ENCODE results near the gene DOK1.

Gene DOK1

GRCh38 chr2:74515271-74515980, 39.1 kb upstream of the DOK1 start:
- Histone ChIP-seq H3K4me3 (ENCODE audit: low read length) (peak overlapping the region; percentile 48), H3K9ac (ENCODE audit: low read length) (no peak overlapping the region), H3K4me1 (ENCODE audit: control insufficient read depth, insufficient read depth, low read length) (no peaks in the 10 kb centered on the region), H3K27me3 (ENCODE audit: control insufficient read depth, insufficient read depth, low read length) (peaks cover 50% of the 10 kb centered on the region), H3K27ac (ENCODE audit: low read depth, low read length) (no peak overlapping the region), H3K36me3 (ENCODE audit: control insufficient read depth, insufficient read depth, low read length) (no peaks in the 10 kb centered on the region)

- Histone ChIP-seq H3K27ac (ENCODE audit: low read depth, low read length) (no peak overlapping the region), H3K4me3 (ENCODE audit: low read length) (peak overlapping the region; percentile 48), H3K9ac (ENCODE audit: low read length) (no peak overlapping the region), H3K36me3 (ENCODE audit: control insufficient read depth, insufficient read depth, low read length) (no peaks in the 10 kb centered on the region), H3K27me3 (ENCODE audit: control insufficient read depth, insufficient read depth, low read length) (peaks cover 50% of the 10 kb centered on the region), H3K4me1 (ENCODE audit: control insufficient read depth, insufficient read depth, low read length) (no peaks in the 10 kb centered on the region)
Measured at GRCh38 chr2:74515981-74516633, 38.4 kb upstream of the DOK1 start.

GRCh38 chr2:74516650-74517049, 37.9 kb upstream of the DOK1 start:
- Histone ChIP-seq H3K36me3 (ENCODE audit: control insufficient read depth, insufficient read depth, low read length) (no peaks in the 10 kb centered on the region), H3K27me3 (ENCODE audit: control insufficient read depth, insufficient read depth, low read length) (peaks cover 49% of the 10 kb centered on the region), H3K27ac (ENCODE audit: low read depth, low read length) (no peak overlapping the region), H3K4me1 (ENCODE audit: control insufficient read depth, insufficient read depth, low read length) (no peaks in the 10 kb centered on the region), H3K9ac (ENCODE audit: low read length) (no peak overlapping the region), H3K4me3 (ENCODE audit: low read length) (peak overlapping the region; percentile 14)

GRCh38 chr2:74522516-74522915, 32.0 kb upstream of the DOK1 start:
- H3K27me3 ChIP-seq (ENCODE audit: control insufficient read depth, insufficient read depth, low read length), result peaks cover 16% of the 10 kb centered on the region

GRCh38 chr2:74524005-74524404, 30.5 kb upstream of the DOK1 start:
- H3K27me3 ChIP-seq (ENCODE audit: control insufficient read depth, insufficient read depth, low read length), result peaks cover 11% of the 10 kb centered on the region
- H3K27ac ChIP-seq (ENCODE audit: low read depth, low read length), result no peak overlapping the region
- H3K4me3 ChIP-seq (ENCODE audit: low read length), result no peak overlapping the region
- H3K36me3 ChIP-seq (ENCODE audit: control insufficient read depth, insufficient read depth, low read length), result peaks cover 22% of the 10 kb centered on the region
- H3K4me1 ChIP-seq (ENCODE audit: control insufficient read depth, insufficient read depth, low read length), result peaks cover 8% of the 10 kb centered on the region
- no peak overlapping the region for H3K9ac ChIP-seq (ENCODE audit: low read length)

More at GRCh38 chr2:74522516-74522915, 32.0 kb upstream of the DOK1 start:
- Histone ChIP-seq H3K27ac (ENCODE audit: low read depth, low read length) (no peak overlapping the region), H3K4me3 (ENCODE audit: low read length) (no peak overlapping the region), H3K4me1 (ENCODE audit: control insufficient read depth, insufficient read depth, low read length) (no peaks in the 10 kb centered on the region), H3K9ac (ENCODE audit: low read length) (no peak overlapping the region), H3K36me3 (ENCODE audit: control insufficient read depth, insufficient read depth, low read length) (peaks cover 16% of the 10 kb centered on the region)

- Histone ChIP-seq H3K9ac (ENCODE audit: low read length) (no peak overlapping the region), H3K36me3 (ENCODE audit: control insufficient read depth, insufficient read depth, low read length) (peaks cover 22% of the 10 kb centered on the region), H3K27me3 (ENCODE audit: control insufficient read depth, insufficient read depth, low read length) (peaks cover under 1% of the 10 kb centered on the region), H3K27ac (ENCODE audit: low read depth, low read length) (no peak overlapping the region), H3K4me1 (ENCODE audit: control insufficient read depth, insufficient read depth, low read length) (peaks cover 8% of the 10 kb centered on the region), H3K4me3 (ENCODE audit: low read length) (peak overlapping the region; percentile 29)
Measured at GRCh38 chr2:74524955-74525716, 29.4 kb upstream of the DOK1 start.

- Histone ChIP-seq H3K36me3 (ENCODE audit: control insufficient read depth, insufficient read depth, low read length) (peaks cover 22% of the 10 kb centered on the region), H3K4me3 (ENCODE audit: low read length) (peak within 1 kb of the TSS; percentile 29), H3K4me1 (ENCODE audit: control insufficient read depth, insufficient read depth, low read length) (peaks cover 12% of the 10 kb centered on the region), H3K27ac (ENCODE audit: low read depth, low read length) (no peak within 1 kb of the TSS), H3K9ac (ENCODE audit: low read length) (no peak within 1 kb of the TSS), H3K27me3 (ENCODE audit: control insufficient read depth, insufficient read depth, low read length) (no peaks in the 10 kb centered on the region)
Measured at GRCh38 chr2:74525717-74526648, 28.5 kb upstream of the DOK1 start, which contains the start of gene DQX1. Gene DQX1, minus strand, starts transcription at chr2:74526231. Its CDS starts 502 bp downstream, at chr2:74525729.

- Histone ChIP-seq H3K4me3 (ENCODE audit: low read length) (no peak overlapping the region), H3K4me1 (ENCODE audit: control insufficient read depth, insufficient read depth, low read length) (peaks cover 16% of the 10 kb centered on the region), H3K9ac (ENCODE audit: low read length) (no peak overlapping the region), H3K27me3 (ENCODE audit: control insufficient read depth, insufficient read depth, low read length) (no peaks in the 10 kb centered on the region), H3K27ac (ENCODE audit: low read depth, low read length) (no peak overlapping the region), H3K36me3 (ENCODE audit: control insufficient read depth, insufficient read depth, low read length) (peaks cover 22% of the 10 kb centered on the region)
Measured at GRCh38 chr2:74526649-74527230, 27.8 kb upstream of the DOK1 start.

GRCh38 chr2:74527741-74528140, 26.8 kb upstream of the DOK1 start:
- Histone ChIP-seq H3K27me3 (ENCODE audit: control insufficient read depth, insufficient read depth, low read length) (no peaks in the 10 kb centered on the region), H3K4me3 (ENCODE audit: low read length) (no peak overlapping the region), H3K36me3 (ENCODE audit: control insufficient read depth, insufficient read depth, low read length) (peaks cover 25% of the 10 kb centered on the region), H3K27ac (ENCODE audit: low read depth, low read length) (no peak overlapping the region), H3K4me1 (ENCODE audit: control insufficient read depth, insufficient read depth, low read length) (peaks cover 16% of the 10 kb centered on the region), H3K9ac (ENCODE audit: low read length) (no peak overlapping the region)

GRCh38 chr2:74528600-74529356, 25.7 kb upstream of the DOK1 start:
- peak overlapping the region; percentile 96 for H3K9ac ChIP-seq (ENCODE audit: low read length)
- H3K4me1 ChIP-seq (ENCODE audit: control insufficient read depth, insufficient read depth, low read length), result peaks cover 16% of the 10 kb centered on the region
- peak overlapping the region; percentile 98 for H3K4me3 ChIP-seq (ENCODE audit: low read length)
- H3K27me3 ChIP-seq (ENCODE audit: control insufficient read depth, insufficient read depth, low read length), result no peaks in the 10 kb centered on the region
- H3K36me3 ChIP-seq (ENCODE audit: control insufficient read depth, insufficient read depth, low read length), result peaks cover 25% of the 10 kb centered on the region
- H3K27ac ChIP-seq (ENCODE audit: low read depth, low read length), result peak overlapping the region; percentile 90

Data from rectal smooth muscle tissue (tissue), 1 donor.